ENCODE data around the gene RLIM. TPM values are rescaled to one million over a fixed set of nuclear protein-coding genes. Genes with fewer than 3 reads are reported as not detected.

RLIM gene
- total RNA-seq, 4 donors from 2014 or later: 28.5 to 37.1 (median 31.8) TPM

- Histone ChIP-seq H3K4me1 (no peaks in the 10 kb centered on the region), H3K4me3 (no peak overlapping the region), H3K27me3 (no peaks in the 10 kb centered on the region), H3K36me3 (no peaks in the 10 kb centered on the region), H3K9me3 (no peaks in the 10 kb centered on the region), H3K27ac (no peak overlapping the region)
- TF ChIP-seq CTCF (IDR thresholded peaks at IDR 0.05): no peak
- DNase-seq (ENCODE audit: low spot score in 2 of 2): no peak
- 85 to 90% methylated on average over 12 of the region's 12 CpGs for WGBS, 2 donors
Measured at GRCh38 chrX:74606799-74607198, 7.6 kb downstream of the RLIM start.

GRCh38 chrX:74606342-74606741 is 8.1 kb downstream of the RLIM start:
- DNase-seq (ENCODE audit: low spot score in 2 of 2): no peak
- Histone ChIP-seq H3K4me3 (no peak overlapping the region), H3K9me3 (no peaks in the 10 kb centered on the region), H3K27ac (no peak overlapping the region), H3K4me1 (no peaks in the 10 kb centered on the region), H3K36me3 (no peaks in the 10 kb centered on the region), H3K27me3 (no peaks in the 10 kb centered on the region)
- TF ChIP-seq POLR2A (IDR thresholded peaks at IDR 0.05) (no peak), CTCF (IDR thresholded peaks at IDR 0.05) (no peak), EP300 (IDR thresholded peaks at IDR 0.05) (no peak)

GRCh38 chrX:74603040-74603439 is 11.4 kb downstream of the RLIM start:
- H3K36me3 ChIP-seq: no peaks in the 10 kb centered on the region
- no peaks in the 10 kb centered on the region for H3K4me1 ChIP-seq
- H3K27me3 ChIP-seq: no peaks in the 10 kb centered on the region
- no peak for DNase-seq (ENCODE audit: low spot score in 2 of 2)
- TF ChIP-seq EP300 (IDR thresholded peaks at IDR 0.05) (no peak), CTCF (IDR thresholded peaks at IDR 0.05) (no peak), POLR2A (IDR thresholded peaks at IDR 0.05) (no peak)
- no peak overlapping the region for H3K27ac ChIP-seq
- 71 to 87% methylated on average over 2 of the region's 2 CpGs for WGBS, 2 donors
- H3K4me3 ChIP-seq: no peak overlapping the region
- no peaks in the 10 kb centered on the region for H3K9me3 ChIP-seq

GRCh38 chrX:74602142-74602541 is 12.3 kb downstream of the RLIM start:
- no peak overlapping the region for H3K27ac ChIP-seq
- H3K4me3 ChIP-seq: no peak overlapping the region
- WGBS, 2 donors: 78 to 86% methylated on average over 8 of the region's 8 CpGs
- no peak for DNase-seq (ENCODE audit: low spot score in 2 of 2)
- no peaks in the 10 kb centered on the region for H3K27me3 ChIP-seq
- H3K36me3 ChIP-seq: no peaks in the 10 kb centered on the region
- no peak for TF ChIP-seq EP300 (IDR thresholded peaks at IDR 0.05)
- no peaks in the 10 kb centered on the region for H3K4me1 ChIP-seq
- H3K9me3 ChIP-seq: no peaks in the 10 kb centered on the region

- TF ChIP-seq CTCF (IDR thresholded peaks at IDR 0.05) (no peak), POLR2A (IDR thresholded peaks at IDR 0.05) (no peak), EP300 (IDR thresholded peaks at IDR 0.05) (no peak)
- Histone ChIP-seq H3K27me3 (no peaks in the 10 kb centered on the region), H3K27ac (no peak overlapping the region), H3K4me1 (no peaks in the 10 kb centered on the region), H3K4me3 (no peak overlapping the region), H3K36me3 (peaks cover 0 to 24% (median 0%) of the 10 kb centered on the region in 3 donors), H3K9me3 (no peaks in the 10 kb centered on the region)
- 29 to 53% methylated on average over 2 of the region's 2 CpGs for WGBS, 2 donors
- no peak for DNase-seq (ENCODE audit: low spot score in 2 of 2)
Measured at GRCh38 chrX:74593593-74593992, 20.8 kb downstream of the RLIM start.

- TF ChIP-seq CTCF (IDR thresholded peaks at IDR 0.05): no peak
- no peak for TF ChIP-seq EP300 (IDR thresholded peaks at IDR 0.05)
- TF ChIP-seq POLR2A (IDR thresholded peaks at IDR 0.05): no peak
- no peak overlapping the region for H3K27ac ChIP-seq
- no peak for DNase-seq (ENCODE audit: low spot score in 2 of 2)
- H3K27me3 ChIP-seq: peaks cover 0 to 12% of the 10 kb centered on the region in 2 donors
- no peaks in the 10 kb centered on the region for H3K4me1 ChIP-seq
- 52 to 66% methylated on average over 2 of the region's 2 CpGs for WGBS, 2 donors
- no peaks in the 10 kb centered on the region for H3K36me3 ChIP-seq
- no peak overlapping the region for H3K4me3 ChIP-seq
- no peaks in the 10 kb centered on the region for H3K9me3 ChIP-seq
Measured at GRCh38 chrX:74585766-74586165, 28.7 kb downstream of the RLIM start.
